CD4-positive, alpha-beta T cell (primary cell): ENCODE results near the gene CDK7. TPM values are rescaled to one million over a fixed set of nuclear protein-coding genes. Genes with fewer than 3 reads are reported as not detected.

Source experiments
- ATAC-seq: fragments of 200-7000 bp; cut with Tn5 transposase; one replicate; pipeline ENCODE4 v1.10.0; 2022; ENCODE audit warnings: mild to moderate bottlenecking; ENCODE audit not compliant: poor library complexity
- CTCF ChIA-PET: fragments of 350-600 bp; sonication (Branson Sonifier 250); formaldehyde crosslinking; loops from one replicate; lab custom pipeline; 2021; ENCODE audit warnings: antibody characterized with exemption, inconsistent platforms; lab: Charles Lee
- POLR2A ChIA-PET: fragments of 350-600 bp; sonication (Branson Sonifier 250); formaldehyde crosslinking; loops from one replicate; lab custom pipeline; 2021; ENCODE audit warnings: antibody characterized with exemption, inconsistent platforms; lab: Charles Lee
- DNase-seq, 14 experiments: peaks; one replicate each; pipeline ENCODE4 v3.0.0-alpha.2; 2013 to 2020; ENCODE audit warnings: mixed read lengths in 2 of 14
- H3K27ac ChIP-seq, 2 donors: one replicate each; pipeline versions ENCODE4 v1.5.1 to v1.7.0; 2013; ENCODE audit warnings: low read length in 2 of 2, low read depth in 1 of 2, mild to moderate bottlenecking in 1 of 2
- H3K27me3 ChIP-seq, 2 experiments: 1 replicate in 1 of 2; 2 replicates in 1 of 2; pipeline versions ENCODE4 v1.6.1 to v1.7.0; 2013; ENCODE audit warnings: low read length in 2 of 2, control low read depth in 1 of 2, mild to moderate bottlenecking in 1 of 2, moderate library complexity in 1 of 2; ENCODE audit not compliant: insufficient read depth in 2 of 2, control insufficient read depth in 1 of 2
- H3K36me3 ChIP-seq: one replicate; pipeline ENCODE4 v1.6.1; 2013; ENCODE audit warnings: low read length, control low read depth; ENCODE audit not compliant: insufficient read depth
- H3K4me1 ChIP-seq: one replicate; pipeline ENCODE4 v1.6.1; 2013; ENCODE audit warnings: low read length, control low read depth; ENCODE audit not compliant: insufficient read depth
- H3K4me3 ChIP-seq: one replicate; pipeline ENCODE4 v1.5.1; 2013; ENCODE audit warnings: mild to moderate bottlenecking, low read length, moderate library complexity
- H3K9me3 ChIP-seq, 2 experiments: 1 replicate in 1 of 2; 2 replicates in 1 of 2; pipeline versions ENCODE4 v1.6.1 to v1.7.0; 2013; ENCODE audit warnings: low read length in 2 of 2, mild to moderate bottlenecking in 2 of 2, control low read depth in 1 of 2, moderate library complexity in 1 of 2; ENCODE audit not compliant: control insufficient read depth in 1 of 2, insufficient read depth in 1 of 2
- H3K27ac Mint-ChIP-seq: one replicate; pipeline ENCODE4 v1.8.0; 2020; ENCODE audit warnings: mixed read lengths
- H3K27me3 Mint-ChIP-seq: one replicate; pipeline ENCODE4 v1.8.0; 2021; ENCODE audit warnings: mixed read lengths
- H3K36me3 Mint-ChIP-seq: one replicate; pipeline ENCODE4 v1.8.0; 2021; ENCODE audit warnings: low read depth, mixed read lengths
- H3K4me1 Mint-ChIP-seq: one replicate; pipeline ENCODE4 v1.8.0; 2021; ENCODE audit warnings: low read depth, mixed read lengths
- H3K4me3 Mint-ChIP-seq: one replicate; pipeline ENCODE4 v1.8.0; 2020; ENCODE audit warnings: mild to moderate bottlenecking, mixed read lengths
- H3K9me3 Mint-ChIP-seq: one replicate; pipeline ENCODE4 v1.8.0; 2020; ENCODE audit warnings: mixed read lengths
- CTCF ChIP-seq: fragments of 200-600 bp; IDR thresholded peaks from one replicate; pipeline ENCODE4 v1.8.0; 2022; ENCODE audit warnings: antibody characterized with exemption, mild to moderate bottlenecking
- intact Hi-C, 2 experiments: fragments of 100-400 bp; cut with DNase I in 1 of 2; cut with micrococcal nuclease in 1 of 2; formaldehyde crosslinking; loops; one replicate each; pipeline versions ENCODE4 v1.15.1 to v1.9.0; 2023 to 2025; cut with DNase I, micrococcal nuclease
- total RNA-seq, 174 experiments: library from RNA in 2 of 174; stranded (reverse) in 2 of 174; gene quantifications; one replicate each; pipeline ENCODE4 v1.2.3 and lab custom pipeline; 2021 to 2026

The CDK7 gene
- total RNA-seq, 2 experiments from 2014 or later: 30.1 to 33.0 TPM

DNA sequence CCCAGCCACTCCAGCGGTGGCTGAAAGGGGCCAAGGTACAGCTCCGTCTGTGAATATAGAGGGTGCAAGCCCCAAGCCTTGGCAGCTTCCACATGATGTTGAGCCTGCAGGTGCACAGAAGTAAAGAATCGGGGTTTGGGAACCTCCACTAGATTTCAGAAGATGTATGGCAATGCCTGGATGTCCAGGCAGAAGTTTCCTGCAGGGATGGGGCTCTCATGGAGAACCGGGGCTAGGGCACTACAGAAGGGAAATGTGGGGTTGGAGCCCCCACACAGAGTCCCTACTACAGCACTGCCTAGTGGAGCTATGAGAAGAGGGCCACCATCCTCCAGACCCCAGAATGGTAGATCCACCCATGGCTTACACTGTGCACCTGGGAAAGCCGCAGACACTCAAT, 74.7 kb downstream of the CDK7 start:
- H3K4me1 Mint-ChIP-seq: no peaks in the 10 kb centered on the region
- DNase-seq (no peak), ATAC-seq (no peak)
- H3K9me3 ChIP-seq: peaks cover 0 to 8% of the 10 kb centered on the region in 2 experiments
- no peak overlapping the region for H3K27ac ChIP-seq
- H3K27ac Mint-ChIP-seq: no peak overlapping the region
- no peaks in the 10 kb centered on the region for H3K27me3 Mint-ChIP-seq
- peaks cover 73% of the 10 kb centered on the region for H3K36me3 Mint-ChIP-seq
- CTCF ChIA-PET: no interaction called here
- no peak for TF ChIP-seq CTCF
- peaks cover 24% of the 10 kb centered on the region for H3K36me3 ChIP-seq
- H3K4me3 Mint-ChIP-seq: no peak overlapping the region
- H3K27me3 ChIP-seq: no peaks in the 10 kb centered on the region
- intact Hi-C loops: no loop called here
- POLR2A ChIA-PET: no interaction called here
- no peaks in the 10 kb centered on the region for H3K4me1 ChIP-seq
- no peaks in the 10 kb centered on the region for H3K9me3 Mint-ChIP-seq
- H3K4me3 ChIP-seq: no peak overlapping the region

- Histone ChIP-seq H3K4me3 (no peak overlapping the region), H3K27me3 (no peaks in the 10 kb centered on the region), H3K36me3 (peaks cover 24% of the 10 kb centered on the region), H3K27ac (no peak overlapping the region), H3K4me1 (no peaks in the 10 kb centered on the region), H3K9me3 (peaks cover 0 to 8% of the 10 kb centered on the region in 2 experiments)
- ChIA-PET POLR2A (interaction anchor here (0.7 kb wide), 1 partner anchor 214 kb away, joined by 3 read pairs; no protein-coding TSS in a partner anchor), CTCF (no interaction called here)
- H3K9me3 Mint-ChIP-seq: no peaks in the 10 kb centered on the region
- H3K4me3 Mint-ChIP-seq: no peak overlapping the region
- TF ChIP-seq CTCF: no peak
- no peaks in the 10 kb centered on the region for H3K27me3 Mint-ChIP-seq
- peaks cover 73% of the 10 kb centered on the region for H3K36me3 Mint-ChIP-seq
- ATAC-seq (no peak), DNase-seq (no peak)
- H3K4me1 Mint-ChIP-seq: no peaks in the 10 kb centered on the region
- no peak overlapping the region for H3K27ac Mint-ChIP-seq
- intact Hi-C loops: no loop called here
Measured at GRCh38 chr5:69312459-69313160, 77.9 kb downstream of the CDK7 start.

- CTCF ChIA-PET: no interaction called here
- no peak for TF ChIP-seq CTCF
- H3K27ac ChIP-seq: no peak overlapping the region
- ATAC-seq (no peak), DNase-seq (no peak)
- intact Hi-C loops: no loop called here
- H3K4me1 ChIP-seq: no peaks in the 10 kb centered on the region
- H3K9me3 ChIP-seq: peaks cover 0 to 8% of the 10 kb centered on the region in 2 experiments
- H3K4me3 ChIP-seq: no peak overlapping the region
- Mint-ChIP-seq H3K4me1 (no peaks in the 10 kb centered on the region), H3K36me3 (peaks cover 66% of the 10 kb centered on the region), H3K27ac (no peak overlapping the region), H3K4me3 (no peak overlapping the region), H3K27me3 (no peaks in the 10 kb centered on the region), H3K9me3 (no peaks in the 10 kb centered on the region)
- POLR2A ChIA-PET: no interaction called here
- H3K27me3 ChIP-seq: no peaks in the 10 kb centered on the region
- H3K36me3 ChIP-seq: peaks cover 24% of the 10 kb centered on the region
Measured at GRCh38 chr5:69313428-69313827, 78.7 kb downstream of the CDK7 start.
